Esophagus (tissue), 2 donors: ENCODE data around the gene CAMKK1. TPM values are rescaled to one million over a fixed set of nuclear protein-coding genes. Genes with fewer than 3 reads are reported as not detected.
"Not testable (repeated sequence)": the region's sequence is repeated elsewhere in the genome, so short reads cannot be mapped to it uniquely, and the experiment has no call there.

Source experiments
- H3K27ac ChIP-seq, 2 donors: one replicate each; pipeline ENCODE4 v1.5.1; 2013; ENCODE audit warnings: low read depth in 2 of 2, mild to moderate bottlenecking in 2 of 2, inconsistent platforms in 1 of 2, low read length in 1 of 2, moderate library complexity in 1 of 2
- H3K27me3 ChIP-seq, 2 donors: one replicate each; pipeline ENCODE4 v1.6.1; 2013; ENCODE audit warnings: low read length in 2 of 2, control low read depth in 1 of 2, mild to moderate bottlenecking in 1 of 2; ENCODE audit not compliant: insufficient read depth in 2 of 2, control insufficient read depth in 1 of 2
- H3K36me3 ChIP-seq, 2 donors: one replicate each; pipeline ENCODE4 v1.6.1; 2013; ENCODE audit warnings: low read length in 1 of 2; ENCODE audit not compliant: control insufficient read depth in 2 of 2, insufficient read depth in 2 of 2
- H3K4me1 ChIP-seq, 2 donors: one replicate each; pipeline ENCODE4 v1.6.1; 2013; ENCODE audit warnings: low read length in 1 of 2; ENCODE audit not compliant: control insufficient read depth in 2 of 2, insufficient read depth in 2 of 2
- H3K4me3 ChIP-seq, 2 donors: one replicate each; pipeline ENCODE4 v1.5.1; 2013; ENCODE audit warnings: low read length in 2 of 2, mild to moderate bottlenecking in 2 of 2, low read depth in 1 of 2, moderate library complexity in 1 of 2
- H3K9me3 ChIP-seq, 2 donors: one replicate each; pipeline ENCODE4 v1.6.1; 2013; ENCODE audit warnings: mild to moderate bottlenecking in 2 of 2, low read depth in 1 of 2, low read length in 1 of 2, moderate library complexity in 1 of 2; ENCODE audit not compliant: control insufficient read depth in 2 of 2, insufficient read depth in 1 of 2
- WGBS, 2 donors: extraction: QIAGEN DNeasy Blood & Tissue Kit; methylation state at CpG; one replicate each; pipeline ENCODE4 v1.1.7; 2013; 5-methylcytosine and 5-hydroxymethylcytosine counted together
- polyA plus RNA-seq, 2 donors: library from polyadenylated mRNA; stranded (reverse); fragments of 200-250 nt; gene quantifications; one replicate each; pipeline ENCODE4 v1.2.3, GENCODE V29; 2013
- donor health status: healthy with polysubstance abuse.
- donor health status: Bipolar disorder and iron deficiency.

The CAMKK1 gene
- polyA plus RNA-seq, 2 donors: 4.9 to 5.3 TPM

GRCh38 chr17:3854204-3854603 is 38.6 kb downstream of the CAMKK1 start:
- not testable (repeated sequence) for H3K36me3 ChIP-seq, H3K4me3 ChIP-seq, H3K27me3 ChIP-seq, H3K27ac ChIP-seq, H3K4me1 ChIP-seq, H3K9me3 ChIP-seq
- WGBS, 2 donors: 88 to 93% methylated on average over 15 to 32 of the region's 36 CpGs

DNA sequence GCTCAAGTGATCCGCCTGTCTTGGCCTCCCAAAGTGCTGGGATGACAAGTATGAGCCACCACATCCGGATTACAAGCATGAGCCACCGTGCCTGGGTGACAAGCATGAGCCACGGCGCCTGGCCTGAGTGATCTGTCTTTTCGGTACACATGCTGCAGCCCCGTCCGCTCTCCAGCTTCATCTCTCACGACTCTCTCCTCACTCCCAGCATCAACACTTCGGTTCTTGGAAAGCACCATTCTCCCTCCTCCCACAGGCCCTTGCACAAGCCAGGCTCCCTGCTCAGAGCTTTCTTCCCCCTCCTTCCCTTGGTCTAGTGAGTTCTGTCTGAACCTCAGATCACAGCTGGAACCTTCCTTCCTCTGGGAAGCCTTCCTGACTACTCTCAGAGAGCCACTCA is 40.3 kb downstream of the CAMKK1 start:
- 78 to 82% methylated on average over 10 of the region's 10 CpGs for WGBS, 2 donors
- Histone ChIP-seq H3K9me3 (no peaks in the 10 kb centered on the region), H3K4me1 (no peaks in the 10 kb centered on the region), H3K36me3 (no peaks in the 10 kb centered on the region), H3K27me3 (no peaks in the 10 kb centered on the region), H3K4me3 (no peak overlapping the region), H3K27ac (no peak overlapping the region)

DNA sequence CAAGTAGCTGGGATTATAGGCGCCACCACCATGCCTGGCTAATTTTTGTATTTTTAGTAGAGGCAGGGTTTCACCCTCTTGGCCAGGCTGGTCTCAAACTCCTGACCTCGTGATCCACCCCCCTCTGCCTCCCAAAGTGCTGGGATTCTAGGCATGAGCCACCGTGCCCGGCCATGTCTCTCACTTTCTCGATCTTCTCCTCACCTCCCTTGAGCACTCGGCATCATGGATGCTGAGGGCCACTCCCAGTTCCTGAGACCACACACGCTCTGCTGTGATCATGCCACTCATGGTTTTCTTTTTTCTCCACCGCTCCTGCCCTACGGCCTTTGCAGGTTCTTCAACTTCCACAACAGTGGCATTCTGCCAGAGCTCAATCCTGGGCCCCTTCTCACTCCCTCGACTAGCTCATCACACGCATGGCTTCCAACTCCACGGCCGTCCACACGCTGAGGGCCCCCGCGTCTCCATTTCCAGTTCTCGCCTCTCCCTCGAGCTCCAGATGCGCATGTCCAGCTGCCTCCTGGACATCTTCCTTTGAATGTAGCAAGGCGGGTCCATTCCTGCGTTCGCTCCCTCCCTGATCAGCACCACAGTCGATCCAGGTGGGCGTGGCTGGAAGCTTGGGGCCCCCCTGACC is 41.3 kb downstream of the CAMKK1 start:
- H3K27ac ChIP-seq: no peak overlapping the region
- H3K27me3 ChIP-seq: no peaks in the 10 kb centered on the region
- H3K36me3 ChIP-seq: no peaks in the 10 kb centered on the region
- H3K4me3 ChIP-seq: no peak overlapping the region
- no peaks in the 10 kb centered on the region for H3K9me3 ChIP-seq
- WGBS, 2 donors: 77 to 81% methylated on average over 24 of the region's 24 CpGs
- H3K4me1 ChIP-seq: peaks cover 0 to 2% of the 10 kb centered on the region in 2 donors

DNA sequence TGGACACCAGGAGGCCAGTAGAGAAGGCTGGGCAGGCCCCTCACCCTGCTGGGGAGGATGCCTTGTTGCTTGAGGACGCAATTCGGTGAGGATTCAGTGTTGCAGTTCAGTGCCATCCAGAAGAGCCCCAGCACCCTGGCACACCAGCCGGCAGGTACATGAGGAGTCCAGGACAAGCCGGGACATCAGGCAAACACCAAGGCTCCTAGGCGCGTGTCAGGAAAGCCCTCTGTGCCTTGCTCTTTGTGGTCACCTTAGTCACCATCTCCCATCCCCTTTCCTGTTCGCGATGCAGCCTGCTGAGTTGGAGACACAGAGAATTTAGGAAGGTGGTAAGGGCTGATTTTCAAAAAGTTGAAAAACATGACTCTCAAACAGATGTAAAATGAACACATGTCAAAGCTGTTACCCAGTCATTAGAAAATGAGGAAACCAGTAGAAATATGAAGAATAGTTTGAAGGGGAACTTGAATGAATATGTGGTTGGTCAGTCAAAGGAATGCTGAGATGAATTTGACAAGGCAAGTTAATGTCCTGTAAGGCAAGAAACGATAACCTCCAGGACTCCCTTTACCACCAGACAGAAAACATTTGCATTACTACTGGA is 44.5 kb downstream of the CAMKK1 start:
- H3K36me3 ChIP-seq: no peaks in the 10 kb centered on the region
- H3K27ac ChIP-seq: no peak overlapping the region
- H3K4me1 ChIP-seq: peaks cover 2% of the 10 kb centered on the region in 2 donors
- no peak overlapping the region for H3K4me3 ChIP-seq
- no peaks in the 10 kb centered on the region for H3K27me3 ChIP-seq
- H3K9me3 ChIP-seq: no peaks in the 10 kb centered on the region
- 80 to 82% methylated on average over 9 of the region's 9 CpGs for WGBS, 2 donors

GRCh38 chr17:3847165-3847670 is 45.6 kb downstream of the CAMKK1 start:
- no peaks in the 10 kb centered on the region for H3K27me3 ChIP-seq
- 92 to 95% methylated on average over 9 of the region's 9 CpGs for WGBS, 2 donors
- H3K4me3 ChIP-seq: no peak overlapping the region
- no peak overlapping the region for H3K27ac ChIP-seq
- no peaks in the 10 kb centered on the region for H3K9me3 ChIP-seq
- H3K36me3 ChIP-seq: no peaks in the 10 kb centered on the region
- peaks cover 2% of the 10 kb centered on the region in 2 donors for H3K4me1 ChIP-seq

- WGBS, 2 donors: 45 to 47% methylated on average over 17 of the region's 17 CpGs
- H3K9me3 ChIP-seq: no peaks in the 10 kb centered on the region
- no peaks in the 10 kb centered on the region for H3K36me3 ChIP-seq
- no peak overlapping the region for H3K4me3 ChIP-seq
- H3K27me3 ChIP-seq: no peaks in the 10 kb centered on the region
- H3K4me1 ChIP-seq: peaks cover 2% of the 10 kb centered on the region in 2 donors
- H3K27ac ChIP-seq: no peak overlapping the region
These were observed 46.3 kb downstream of the CAMKK1 start for GRCh38 chr17:3846437-3847164.

DNA sequence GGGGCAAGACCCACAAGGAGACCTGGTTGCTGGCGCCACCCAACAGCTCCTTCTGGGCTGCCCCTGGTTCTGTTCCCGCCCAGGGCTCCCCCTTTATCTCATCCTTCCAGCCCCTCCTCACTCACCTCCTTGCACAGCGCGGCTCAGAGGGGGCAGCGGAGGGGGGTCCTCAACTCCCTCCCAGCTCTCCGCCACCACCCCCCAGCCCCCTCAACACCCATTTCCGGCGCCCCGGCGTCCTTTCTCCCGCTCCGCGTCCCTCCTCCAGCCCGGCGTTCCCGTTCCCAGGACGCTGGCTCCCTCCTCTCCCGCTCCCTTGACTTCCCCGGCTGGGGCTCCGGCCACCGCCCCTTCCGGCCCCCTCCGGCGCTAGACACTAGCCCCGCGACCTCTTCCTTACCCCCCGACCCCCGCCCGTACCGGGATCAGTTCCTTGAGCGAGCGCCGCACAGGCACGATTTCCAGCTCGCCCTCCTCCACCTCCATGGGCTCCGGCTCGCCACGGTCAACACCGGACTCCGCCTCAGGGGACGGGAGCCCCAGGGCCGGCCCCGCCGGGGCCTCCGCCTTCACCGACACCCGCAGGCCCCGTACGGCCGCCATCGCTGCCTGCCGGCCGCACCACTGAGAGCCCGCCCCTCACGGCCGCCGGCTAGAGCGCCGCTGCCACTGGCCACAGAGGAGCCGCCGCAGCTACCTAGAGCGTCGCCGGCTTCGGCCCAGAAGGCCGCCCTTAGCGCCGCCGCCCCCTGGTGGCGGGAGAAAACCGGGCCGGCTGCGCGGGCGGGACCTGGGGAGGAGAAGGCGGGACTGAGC is 47.0 kb downstream of the CAMKK1 start, which contains the start of gene NCBP3:
Gene NCBP3 (minus strand): TSS at position 626 of the 816 bp plus-strand sequence. CDS start 23 bp downstream, at position 603.
- peak within 1 kb of the TSS; percentile 69 to 86 for H3K4me3 ChIP-seq
- no peaks in the 10 kb centered on the region for H3K9me3 ChIP-seq
- peak within 1 kb of the TSS; percentile 74 to 79 for H3K27ac ChIP-seq
- H3K27me3 ChIP-seq: no peaks in the 10 kb centered on the region
- peaks cover 2% of the 10 kb centered on the region in 2 donors for H3K4me1 ChIP-seq
- WGBS, 2 donors: 0 to 1% methylated on average over 63 to 76 of the region's 76 CpGs
- H3K36me3 ChIP-seq: no peaks in the 10 kb centered on the region

GRCh38 chr17:3845291-3845620 is 47.6 kb downstream of the CAMKK1 start:
- no peaks in the 10 kb centered on the region for H3K27me3 ChIP-seq
- no peaks in the 10 kb centered on the region for H3K9me3 ChIP-seq
- peaks cover 2% of the 10 kb centered on the region in 2 donors for H3K4me1 ChIP-seq
- peak overlapping the region; percentile 74 to 79 for H3K27ac ChIP-seq
- H3K36me3 ChIP-seq: no peaks in the 10 kb centered on the region
- peak overlapping the region; percentile 69 to 86 for H3K4me3 ChIP-seq
- WGBS, 2 donors: 0 to 1% methylated on average over 8 of the region's 8 CpGs

DNA sequence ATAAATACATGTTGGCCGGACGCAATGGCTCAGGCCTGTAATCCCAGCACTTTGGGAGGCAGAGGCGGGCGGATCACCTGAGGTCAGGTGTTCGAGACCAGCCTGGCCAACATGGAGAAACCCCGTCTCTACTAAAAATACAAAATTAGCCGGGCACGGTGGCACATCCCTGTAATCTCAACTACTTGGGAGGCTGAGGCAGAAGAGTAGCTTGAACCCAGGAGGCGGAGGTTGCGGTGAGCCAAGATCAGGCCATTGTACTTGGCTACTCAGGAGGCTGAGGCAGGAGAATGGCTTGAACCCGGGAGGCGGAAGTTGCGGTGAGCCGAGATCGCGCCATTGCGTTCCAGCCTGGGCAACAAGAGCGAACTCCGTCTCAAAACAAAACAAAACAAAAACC is 48.3 kb downstream of the CAMKK1 start:
- not testable (repeated sequence) for H3K27me3 ChIP-seq, H3K27ac ChIP-seq, H3K9me3 ChIP-seq, H3K4me1 ChIP-seq, H3K36me3 ChIP-seq, H3K4me3 ChIP-seq
- WGBS, 2 donors: 93 to 95% methylated on average over 19 of the region's 19 CpGs
